ENCODE data around the gene KDM5C. TPM values are rescaled to one million over a fixed set of nuclear protein-coding genes. Genes with fewer than 3 reads are reported as not detected.

Gene KDM5C
- total RNA-seq, 1 donor from 2014 or later = 65.2 TPM

DNA sequence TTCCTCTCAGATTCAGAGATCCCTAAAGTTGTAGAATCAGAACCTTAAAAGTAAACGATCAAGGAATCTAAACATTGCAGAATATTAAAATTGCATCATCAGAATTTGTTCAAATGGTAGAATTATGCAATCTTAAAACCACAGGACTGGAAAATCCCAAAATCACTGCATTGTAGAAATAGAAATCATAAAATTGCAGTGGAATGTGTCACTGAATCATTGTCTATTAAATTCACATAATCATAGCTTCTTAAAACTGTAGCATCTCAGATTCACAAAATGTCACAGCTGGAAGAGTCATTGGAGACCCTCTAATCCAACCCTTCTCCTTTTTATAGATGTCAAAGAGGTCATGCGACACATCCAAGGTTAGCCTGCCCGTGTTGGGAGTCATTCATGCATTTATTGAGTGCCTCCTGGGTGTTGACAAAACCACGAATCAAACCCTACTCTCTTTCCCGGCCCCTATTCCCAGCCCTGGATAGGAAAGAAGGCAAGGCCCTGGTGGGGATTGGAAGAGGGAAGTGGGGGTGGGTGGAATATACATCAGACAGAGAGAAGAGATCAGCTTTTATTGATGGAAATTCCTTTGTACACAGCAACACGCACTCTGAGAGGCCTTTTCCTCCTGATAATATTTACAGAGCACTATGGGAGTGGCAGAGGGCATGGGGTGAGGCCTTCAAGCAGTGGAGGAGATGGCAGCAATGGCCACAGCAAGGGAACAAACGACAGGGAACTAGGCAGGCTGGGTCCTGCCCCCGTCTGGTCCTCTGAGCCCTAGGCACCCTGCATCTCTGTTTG is 41.0 kb upstream of the KDM5C start:
- Histone ChIP-seq H3K27ac (peak overlapping the region; percentile 36), H3K36me3 (no peaks in the 10 kb centered on the region), H3K4me1 (peaks cover 3% of the 10 kb centered on the region), H3K9me3 (no peaks in the 10 kb centered on the region), H3K4me3 (no peak overlapping the region), H3K27me3 (no peaks in the 10 kb centered on the region)
- ATAC-seq = no peak
- no peak for TF ChIP-seq CTCF (IDR thresholded peaks at IDR 0.05)
- DNase-seq = no peak
- intact Hi-C loops (cut with DNase I) = no loop called here

- intact Hi-C loops (cut with DNase I) = no loop called here
- H3K36me3 ChIP-seq = no peaks in the 10 kb centered on the region
- no peaks in the 10 kb centered on the region for H3K27me3 ChIP-seq
- H3K4me1 ChIP-seq = peaks cover 3% of the 10 kb centered on the region
- H3K9me3 ChIP-seq = no peaks in the 10 kb centered on the region
- TF ChIP-seq CTCF (IDR thresholded peaks at IDR 0.05) = no peak
- ATAC-seq = no peak
- DNase-seq = no peak
- H3K27ac ChIP-seq = no peak overlapping the region
- no peak overlapping the region for H3K4me3 ChIP-seq
These were observed 38.6 kb upstream of the KDM5C start for GRCh38 chrX:53263597-53264094.

GRCh38 chrX:53262918-53263394 is 37.9 kb upstream of the KDM5C start:
- no peak for DNase-seq
- ATAC-seq = peak; percentile 86
- intact Hi-C loops (cut with DNase I) = no loop called here
- H3K4me3 ChIP-seq = no peak overlapping the region
- TF ChIP-seq CTCF (IDR thresholded peaks at IDR 0.05) = no peak
- no peaks in the 10 kb centered on the region for H3K36me3 ChIP-seq
- no peaks in the 10 kb centered on the region for H3K9me3 ChIP-seq
- no peak overlapping the region for H3K27ac ChIP-seq
- H3K27me3 ChIP-seq = no peaks in the 10 kb centered on the region
- H3K4me1 ChIP-seq = peaks cover 3% of the 10 kb centered on the region

GRCh38 chrX:53262189-53262917 is 37.3 kb upstream of the KDM5C start:
- no peak overlapping the region for H3K4me3 ChIP-seq
- intact Hi-C loops (cut with DNase I) = no loop called here
- H3K9me3 ChIP-seq = no peaks in the 10 kb centered on the region
- H3K27me3 ChIP-seq = no peaks in the 10 kb centered on the region
- H3K4me1 ChIP-seq = no peaks in the 10 kb centered on the region
- no peak for ATAC-seq
- DNase-seq = no peak
- H3K36me3 ChIP-seq = no peaks in the 10 kb centered on the region
- H3K27ac ChIP-seq = no peak overlapping the region
- TF ChIP-seq CTCF (IDR thresholded peaks at IDR 0.05) = no peak

GRCh38 chrX:53261355-53261972 is 36.5 kb upstream of the KDM5C start:
- H3K27me3 ChIP-seq = no peaks in the 10 kb centered on the region
- no peaks in the 10 kb centered on the region for H3K9me3 ChIP-seq
- TF ChIP-seq CTCF (IDR thresholded peaks at IDR 0.05) = no peak
- no peaks in the 10 kb centered on the region for H3K36me3 ChIP-seq
- no peak overlapping the region for H3K27ac ChIP-seq
- no peak for DNase-seq
- ATAC-seq = no peak
- no peak overlapping the region for H3K4me3 ChIP-seq
- intact Hi-C loops (cut with DNase I) = no loop called here
- no peaks in the 10 kb centered on the region for H3K4me1 ChIP-seq
